IMR-90 (cell line): ENCODE data around the gene LMOD2.

Experiments used
- RAD21 ChIP-seq: IDR thresholded peaks from 2 replicates; pipeline ENCODE4 v1.6.1; 2012; ENCODE audit warnings: low read length, improper control_type of control experiment
- TF ChIP-seq, protein P1 (sequence below): conservative IDR thresholded peaks from 2 replicates; pipeline ENCODE4 v1.5.1; 2012; ENCODE audit warnings: mild to moderate bottlenecking, low read depth, low read length, improper control_type of control experiment

- TF ChIP-seq, protein P1, sequence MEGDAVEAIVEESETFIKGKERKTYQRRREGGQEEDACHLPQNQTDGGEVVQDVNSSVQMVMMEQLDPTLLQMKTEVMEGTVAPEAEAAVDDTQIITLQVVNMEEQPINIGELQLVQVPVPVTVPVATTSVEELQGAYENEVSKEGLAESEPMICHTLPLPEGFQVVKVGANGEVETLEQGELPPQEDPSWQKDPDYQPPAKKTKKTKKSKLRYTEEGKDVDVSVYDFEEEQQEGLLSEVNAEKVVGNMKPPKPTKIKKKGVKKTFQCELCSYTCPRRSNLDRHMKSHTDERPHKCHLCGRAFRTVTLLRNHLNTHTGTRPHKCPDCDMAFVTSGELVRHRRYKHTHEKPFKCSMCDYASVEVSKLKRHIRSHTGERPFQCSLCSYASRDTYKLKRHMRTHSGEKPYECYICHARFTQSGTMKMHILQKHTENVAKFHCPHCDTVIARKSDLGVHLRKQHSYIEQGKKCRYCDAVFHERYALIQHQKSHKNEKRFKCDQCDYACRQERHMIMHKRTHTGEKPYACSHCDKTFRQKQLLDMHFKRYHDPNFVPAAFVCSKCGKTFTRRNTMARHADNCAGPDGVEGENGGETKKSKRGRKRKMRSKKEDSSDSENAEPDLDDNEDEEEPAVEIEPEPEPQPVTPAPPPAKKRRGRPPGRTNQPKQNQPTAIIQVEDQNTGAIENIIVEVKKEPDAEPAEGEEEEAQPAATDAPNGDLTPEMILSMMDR, result no peak
- TF ChIP-seq RAD21, result no peak
Observed at GRCh38 chr7:123690550-123690949, 34.9 kb downstream of the LMOD2 start.
